ENCODE data around the gene CNTNAP2.

GRCh38 chr7:148325208-148325607 is 2208.6 kb downstream of the CNTNAP2 start:
- TF ChIP-seq ZNF292 (tag by site-specific recombination; IDR thresholded peaks at IDR 0.05; ENCODE audit: borderline replicate concordance, low read depth) (no peak), ZNF416 (tag by site-specific recombination; IDR thresholded peaks at IDR 0.05) (no peak), CTCF (tag by site-specific recombination; IDR thresholded peaks at IDR 0.05) (no peak), PBX3 (CRISPR knock-in tag; IDR thresholded peaks at IDR 0.05) (no peak), ZNF248 (tag by site-specific recombination; IDR thresholded peaks at IDR 0.05) (no peak), ZNF530 (tag by site-specific recombination; IDR thresholded peaks at IDR 0.05; ENCODE audit: low read depth) (no peak), ZNF16 (tag by site-specific recombination; IDR thresholded peaks at IDR 0.05; ENCODE audit: low read depth) (no peak), MYNN (tag by site-specific recombination; IDR thresholded peaks at IDR 0.05; ENCODE audit: borderline replicate concordance) (no peak)
